HepG2 (cell line): ENCODE results near the gene HOXB4. TPM values are rescaled to one million over a fixed set of nuclear protein-coding genes. Genes with fewer than 3 reads are reported as not detected.
A peak's percentile ranks its signal among the peaks of the same experiment; 100 is the strongest.

Experiments
- ATAC-seq: fragments of 200-7000 bp; cut with Tn5 transposase; 3 replicates; pipeline ENCODE4 v1.9.1; 2020; ENCODE audit warnings: mild to moderate bottlenecking, moderate library complexity
- BruUV-seq: library from RNA; stranded (reverse); fragments of 400-500 nt; replicated peaks from 2 replicates; lab custom pipeline; 2021; lab: Mats Ljungman, UMichigan
- CTCF ChIA-PET: fragments of 300-600 bp; formaldehyde crosslinking; extraction: SDS; loops from one replicate; lab custom pipeline; 2021; ENCODE audit warnings: low total read pairs, inconsistent platforms, low intra/inter-chr PET ratio; lab: Yijun Ruan, JAX
- POLR2A ChIA-PET: fragments of 350-600 bp; sonication (Branson Sonifier 250); formaldehyde crosslinking; loops from one replicate; lab custom pipeline; 2020; ENCODE audit warnings: antibody characterized with exemption, inconsistent platforms; lab: Yijun Ruan, JAX
- DNase-seq: peaks from one replicate; pipeline ENCODE4 v3.0.0-alpha.2; 2015; ENCODE audit warnings: low spot score
- FAIRE-seq: peaks from 3 replicates; lab custom pipeline; 2011; peaks lifted over from hg19 to GRCh38; lab: Jason Lieb, UNC
- H2AFZ ChIP-seq: one replicate; pipeline ENCODE4 v1.6.1; 2011; ENCODE audit warnings: low read length, inconsistent platforms
- H3K27ac ChIP-seq: fragments of 300-600 bp; 3 replicates; pipeline ENCODE4 v1.8.0; 2011; ENCODE audit warnings: mixed run types, mild to moderate bottlenecking, mixed read lengths, low read length, inconsistent platforms; ENCODE audit not compliant: insufficient read depth; ENCODE audit errors: extremely low read length
- H3K27me3 ChIP-seq, 2 experiments: fragments of 200-600 bp in 1 of 2; 2 replicates in 1 of 2; 3 replicates in 1 of 2; pipeline versions ENCODE4 v1.6.0 to v1.8.0; 2011; ENCODE audit warnings: low read length in 2 of 2, mild to moderate bottlenecking in 2 of 2, moderate library complexity in 2 of 2, inconsistent platforms in 1 of 2; ENCODE audit not compliant: insufficient read depth in 2 of 2, control insufficient read depth in 1 of 2
- H3K36me3 ChIP-seq, 2 experiments: fragments of 200-600 bp in 1 of 2; replicated peaks in 1 of 2; 2 replicates in 1 of 2; 3 replicates in 1 of 2; pipeline versions ENCODE4 v1.5.1 to v1.8.0; 2011; ENCODE audit warnings: low read length in 2 of 2, inconsistent platforms in 1 of 2; ENCODE audit not compliant: insufficient read depth in 2 of 2, control insufficient read depth in 1 of 2
- H3K4me1 ChIP-seq: 2 replicates; pipeline ENCODE4 v1.5.1; 2012; ENCODE audit warnings: low read length, inconsistent platforms; ENCODE audit not compliant: insufficient read depth
- H3K4me2 ChIP-seq: 2 replicates; pipeline ENCODE4 v1.6.0; 2011; ENCODE audit warnings: low read depth, low read length, inconsistent platforms
- H3K4me3 ChIP-seq, 3 experiments: fragments of 200-600 bp in 1 of 3; sonication (generic), shearing (Covaris generic) in 1 of 3; replicated peaks in 1 of 3; 2 replicates each; pipeline ENCODE4 v1.5.1; 2011 to 2016; ENCODE audit warnings: low read length in 3 of 3, inconsistent platforms in 2 of 3, low read depth in 2 of 3, mild to moderate bottlenecking in 2 of 3, control low read depth in 1 of 3, mixed read lengths in 1 of 3; ENCODE audit not compliant: insufficient read depth in 1 of 3
- H3K79me2 ChIP-seq: one replicate; pipeline ENCODE4 v1.6.1; 2011; ENCODE audit warnings: low read length, inconsistent platforms; ENCODE audit not compliant: insufficient read depth
- H3K9ac ChIP-seq: 2 replicates; pipeline ENCODE4 v1.6.0; 2011; ENCODE audit warnings: mild to moderate bottlenecking, low read depth, low read length, inconsistent platforms; ENCODE audit not compliant: insufficient read depth
- H3K9me3 ChIP-seq: 2 replicates; pipeline ENCODE4 v1.5.1; 2012; ENCODE audit warnings: mild to moderate bottlenecking, low read length
- H4K20me1 ChIP-seq: 2 replicates; pipeline ENCODE4 v1.6.0; 2011; ENCODE audit warnings: inconsistent platforms, mild to moderate bottlenecking, low read length, moderate library complexity; ENCODE audit not compliant: insufficient read depth
- RFX3 ChIP-seq: IDR thresholded peaks from 2 replicates; pipeline ENCODE4 v1.6.1; 2016; ENCODE audit warnings: missing biosample characterization, missing genetic modification reagents
- WGBS: methylation state at CpG from one replicate; pipeline ENCODE4 v1.1.6; 2017; ENCODE audit warnings: low lambda C conversion rate; 5-methylcytosine and 5-hydroxymethylcytosine counted together
- in situ Hi-C: cut with HindIII; loops from 2 replicates; pipeline ENCODE4 v1.10.0; 2017; ENCODE audit warnings: low pct_unique_long_range_greater_than_20kb; ENCODE audit not compliant: extremely low pct_ligation_motif_present
- intact Hi-C: fragments of 100-400 bp; cut with micrococcal nuclease; formaldehyde crosslinking; loops from one replicate; pipeline ENCODE4 v1.10.0; 2022; ENCODE audit not compliant: unreplicated experiment
- polyA plus RNA-seq, 8 experiments: library from polyadenylated mRNA; depleted of rRNA in 3 of 8; stranded (reverse) in 7 of 8; unstranded in 1 of 8; fragments of >200 nt; fragmentation: Illumina TruSeq in 4 of 8; extraction: Trizol in 4 of 8; gene quantifications; 2 replicates each; pipeline versions ENCODE4 v1.2.1 to v1.2.3, GENCODE V29; 2011 to 2016; ENCODE audit warnings: low read depth in 4 of 8, missing spikeins in 1 of 8, mixed read lengths in 1 of 8; ENCODE audit not compliant: insufficient read depth in 1 of 8
- total RNA-seq, 5 experiments: library from RNA; depleted of rRNA; stranded (reverse); fragments of >200 nt; fragmentation: Illumina TruSeq; extraction: Trizol; gene quantifications; 2 replicates each; pipeline ENCODE4 v1.2.3, GENCODE V29; 2016; ENCODE audit warnings: low read depth in 1 of 5
- TF ChIP-seq, protein P1 (sequence below): sonication (generic); formaldehyde crosslinking; IDR thresholded peaks from 2 replicates; pipeline ENCODE4 v1.8.1; 2023; ENCODE audit warnings: mild to moderate bottlenecking, inconsistent platforms, moderate library complexity, missing genetic modification reagents, borderline replicate concordance
- TF ChIP-seq, protein P2 (sequence below): sonication (generic); formaldehyde crosslinking; IDR thresholded peaks from 2 replicates; pipeline ENCODE4; 2020; ENCODE audit warnings: missing genetic modification reagents, mild to moderate bottlenecking, borderline replicate concordance

HOXB4 gene
- total and polyA plus RNA-seq, 2 of the 13 experiments (the other 11 are each of a cell fraction or from before 2014, with no cell fraction given) = not detected

DNA sequence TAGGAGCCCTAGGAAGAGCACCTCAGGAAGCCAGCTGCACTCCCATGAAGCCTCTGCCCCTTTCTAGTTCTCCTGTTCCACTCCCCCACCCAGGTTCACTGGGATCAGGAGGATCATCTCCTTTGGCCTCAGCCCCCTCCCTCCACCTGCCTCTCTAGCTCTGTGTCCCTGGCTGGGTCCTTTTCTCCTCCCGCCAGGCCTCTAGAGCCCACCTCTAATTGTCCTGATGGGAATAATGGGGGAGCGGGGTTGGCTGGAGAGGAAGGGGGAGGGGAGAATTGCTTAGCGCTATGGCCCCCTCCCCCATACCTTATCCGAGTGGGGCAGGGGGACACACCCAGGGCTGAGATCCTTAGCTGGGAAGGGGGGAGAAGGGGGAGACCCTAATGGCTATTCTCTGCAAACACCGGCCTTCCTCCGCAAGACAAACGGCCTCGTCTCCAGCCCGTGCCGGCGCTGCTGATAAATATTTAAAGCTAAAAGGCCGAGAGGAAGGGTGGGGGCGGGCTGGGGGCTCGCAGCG, 31.7 kb upstream of the HOXB4 start:
- Histone ChIP-seq H3K27me3 (peaks cover 24 to 95% of the 10 kb centered on the region in 2 experiments; a peak in 4 of 5 replicates), H3K27ac (no peak overlapping the region), H3K9ac (no peak overlapping the region), H3K4me3 (peak overlapping the region in 1 of 3 experiments; percentile 72; a peak in 2 of 6 replicates), H3K4me1 (peaks cover 23% of the 10 kb centered on the region), H3K4me2 (peak overlapping the region; percentile 74), H3K36me3 (no peaks in the 10 kb centered on the region), H3K9me3 (no peaks in the 10 kb centered on the region), H3K79me2 (no peaks in the 10 kb centered on the region), H4K20me1 (no peaks in the 10 kb centered on the region; the same call in 1 of the 2 replicates), H2AFZ (no peak overlapping the region)
- no peak for ATAC-seq
- ChIA-PET POLR2A (no interaction called here), CTCF (no interaction called here)
- no peak for TF ChIP-seq RFX3 (CRISPR knock-in tag)
- TF ChIP-seq, protein P1, sequence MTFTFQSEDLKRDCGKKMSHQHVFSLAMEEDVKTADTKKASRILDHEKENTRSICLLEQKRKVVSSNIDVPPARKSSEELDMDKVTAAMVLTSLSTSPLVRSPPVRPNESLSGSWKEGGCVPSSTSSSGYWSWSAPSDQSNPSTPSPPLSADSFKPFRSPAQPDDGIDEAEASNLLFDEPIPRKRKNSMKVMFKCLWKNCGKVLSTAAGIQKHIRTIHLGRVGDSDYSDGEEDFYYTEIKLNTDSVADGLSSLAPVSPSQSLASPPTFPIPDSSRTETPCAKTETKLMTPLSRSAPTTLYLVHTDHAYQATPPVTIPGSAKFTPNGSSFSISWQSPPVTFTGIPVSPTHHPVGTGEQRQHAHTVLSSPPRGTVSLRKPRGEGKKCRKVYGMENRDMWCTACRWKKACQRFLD (CRISPR knock-in tag) = 0 out of 2 replicates have a peak, but pooled peaks have one; percentile 11
- TF ChIP-seq, protein P2, sequence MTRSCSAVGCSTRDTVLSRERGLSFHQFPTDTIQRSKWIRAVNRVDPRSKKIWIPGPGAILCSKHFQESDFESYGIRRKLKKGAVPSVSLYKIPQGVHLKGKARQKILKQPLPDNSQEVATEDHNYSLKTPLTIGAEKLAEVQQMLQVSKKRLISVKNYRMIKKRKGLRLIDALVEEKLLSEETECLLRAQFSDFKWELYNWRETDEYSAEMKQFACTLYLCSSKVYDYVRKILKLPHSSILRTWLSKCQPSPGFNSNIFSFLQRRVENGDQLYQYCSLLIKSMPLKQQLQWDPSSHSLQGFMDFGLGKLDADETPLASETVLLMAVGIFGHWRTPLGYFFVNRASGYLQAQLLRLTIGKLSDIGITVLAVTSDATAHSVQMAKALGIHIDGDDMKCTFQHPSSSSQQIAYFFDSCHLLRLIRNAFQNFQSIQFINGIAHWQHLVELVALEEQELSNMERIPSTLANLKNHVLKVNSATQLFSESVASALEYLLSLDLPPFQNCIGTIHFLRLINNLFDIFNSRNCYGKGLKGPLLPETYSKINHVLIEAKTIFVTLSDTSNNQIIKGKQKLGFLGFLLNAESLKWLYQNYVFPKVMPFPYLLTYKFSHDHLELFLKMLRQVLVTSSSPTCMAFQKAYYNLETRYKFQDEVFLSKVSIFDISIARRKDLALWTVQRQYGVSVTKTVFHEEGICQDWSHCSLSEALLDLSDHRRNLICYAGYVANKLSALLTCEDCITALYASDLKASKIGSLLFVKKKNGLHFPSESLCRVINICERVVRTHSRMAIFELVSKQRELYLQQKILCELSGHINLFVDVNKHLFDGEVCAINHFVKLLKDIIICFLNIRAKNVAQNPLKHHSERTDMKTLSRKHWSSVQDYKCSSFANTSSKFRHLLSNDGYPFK (CRISPR knock-in tag) = 0 out of 2 replicates have a peak, but pooled peaks have one; percentile 12
- WGBS = 12% methylated on average over 13 of the region's 15 CpGs
- no peak for DNase-seq
- no peak for FAIRE-seq
- no TSS peak for BruUV-seq
- in situ Hi-C loops = loop anchor here (5.0 kb wide), 1 partner anchor 583 kb away; no protein-coding TSS in a partner anchor
- intact Hi-C loops = no loop called here
